Measurements from ENCODE around the gene OSMR. TPM values are rescaled to one million over a fixed set of nuclear protein-coding genes. Genes with fewer than 3 reads are reported as not detected.

OSMR gene
- polyA plus RNA-seq, 1 donor from 2014 or later = not detected

DNA sequence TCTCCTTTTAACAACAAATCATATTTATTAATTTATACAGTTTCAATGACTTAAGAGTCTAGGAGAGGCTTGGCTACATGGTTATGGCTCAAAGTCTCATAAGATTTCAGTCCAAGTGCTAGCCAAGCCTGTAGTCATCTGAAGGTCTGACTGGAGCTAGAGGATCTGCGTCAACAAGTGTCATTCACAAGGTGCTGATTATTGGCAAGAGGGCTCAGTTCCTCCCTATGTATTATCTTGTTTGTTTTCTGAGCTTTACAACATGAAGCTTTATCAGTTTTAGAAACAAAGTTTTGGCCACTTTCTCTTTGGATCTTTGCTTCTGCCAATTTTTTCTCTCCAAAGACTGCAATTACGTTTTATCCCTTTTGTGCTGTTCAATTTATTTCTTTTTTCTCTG is 133.7 kb downstream of the OSMR start:
- no peak overlapping the region for H3K27ac ChIP-seq (ENCODE audit: low read length)
- H3K36me3 ChIP-seq (ENCODE audit: insufficient read depth, low read length) = peaks cover 4% of the 10 kb centered on the region
- H4K20me1 ChIP-seq (ENCODE audit: insufficient read depth) = no peaks in the 10 kb centered on the region
- H3F3A ChIP-seq (ENCODE audit: insufficient read depth, low read length, poor library complexity, severe bottlenecking) = no peaks in the 10 kb centered on the region
- H3K27me3 ChIP-seq (ENCODE audit: insufficient read depth, low read depth, low read length) = no peaks in the 10 kb centered on the region
- H2AFZ ChIP-seq (ENCODE audit: low read depth, low read length) = no peak overlapping the region
- H3K4me3 ChIP-seq (ENCODE audit: low read length) = no peak overlapping the region
- H3K79me2 ChIP-seq (replicated peaks; ENCODE audit: insufficient read depth, low read length) = no peaks in the 10 kb centered on the region
- no peak overlapping the region for H3K9ac ChIP-seq (ENCODE audit: low read length)
- H3K9me3 ChIP-seq (ENCODE audit: low read length) = no peaks in the 10 kb centered on the region
- TF ChIP-seq, protein P1, sequence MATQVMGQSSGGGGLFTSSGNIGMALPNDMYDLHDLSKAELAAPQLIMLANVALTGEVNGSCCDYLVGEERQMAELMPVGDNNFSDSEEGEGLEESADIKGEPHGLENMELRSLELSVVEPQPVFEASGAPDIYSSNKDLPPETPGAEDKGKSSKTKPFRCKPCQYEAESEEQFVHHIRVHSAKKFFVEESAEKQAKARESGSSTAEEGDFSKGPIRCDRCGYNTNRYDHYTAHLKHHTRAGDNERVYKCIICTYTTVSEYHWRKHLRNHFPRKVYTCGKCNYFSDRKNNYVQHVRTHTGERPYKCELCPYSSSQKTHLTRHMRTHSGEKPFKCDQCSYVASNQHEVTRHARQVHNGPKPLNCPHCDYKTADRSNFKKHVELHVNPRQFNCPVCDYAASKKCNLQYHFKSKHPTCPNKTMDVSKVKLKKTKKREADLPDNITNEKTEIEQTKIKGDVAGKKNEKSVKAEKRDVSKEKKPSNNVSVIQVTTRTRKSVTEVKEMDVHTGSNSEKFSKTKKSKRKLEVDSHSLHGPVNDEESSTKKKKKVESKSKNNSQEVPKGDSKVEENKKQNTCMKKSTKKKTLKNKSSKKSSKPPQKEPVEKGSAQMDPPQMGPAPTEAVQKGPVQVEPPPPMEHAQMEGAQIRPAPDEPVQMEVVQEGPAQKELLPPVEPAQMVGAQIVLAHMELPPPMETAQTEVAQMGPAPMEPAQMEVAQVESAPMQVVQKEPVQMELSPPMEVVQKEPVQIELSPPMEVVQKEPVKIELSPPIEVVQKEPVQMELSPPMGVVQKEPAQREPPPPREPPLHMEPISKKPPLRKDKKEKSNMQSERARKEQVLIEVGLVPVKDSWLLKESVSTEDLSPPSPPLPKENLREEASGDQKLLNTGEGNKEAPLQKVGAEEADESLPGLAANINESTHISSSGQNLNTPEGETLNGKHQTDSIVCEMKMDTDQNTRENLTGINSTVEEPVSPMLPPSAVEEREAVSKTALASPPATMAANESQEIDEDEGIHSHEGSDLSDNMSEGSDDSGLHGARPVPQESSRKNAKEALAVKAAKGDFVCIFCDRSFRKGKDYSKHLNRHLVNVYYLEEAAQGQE (IDR thresholded peaks at IDR 0.05; ENCODE audit: borderline replicate concordance) = no peak
- TF ChIP-seq POLR2AphosphoS5 (IDR thresholded peaks at IDR 0.05) (no peak), MXI1 (conservative IDR thresholded peaks at IDR 0.05; ENCODE audit: poor library complexity, severe bottlenecking) (no peak)
- TF ChIP-seq, protein P2, sequence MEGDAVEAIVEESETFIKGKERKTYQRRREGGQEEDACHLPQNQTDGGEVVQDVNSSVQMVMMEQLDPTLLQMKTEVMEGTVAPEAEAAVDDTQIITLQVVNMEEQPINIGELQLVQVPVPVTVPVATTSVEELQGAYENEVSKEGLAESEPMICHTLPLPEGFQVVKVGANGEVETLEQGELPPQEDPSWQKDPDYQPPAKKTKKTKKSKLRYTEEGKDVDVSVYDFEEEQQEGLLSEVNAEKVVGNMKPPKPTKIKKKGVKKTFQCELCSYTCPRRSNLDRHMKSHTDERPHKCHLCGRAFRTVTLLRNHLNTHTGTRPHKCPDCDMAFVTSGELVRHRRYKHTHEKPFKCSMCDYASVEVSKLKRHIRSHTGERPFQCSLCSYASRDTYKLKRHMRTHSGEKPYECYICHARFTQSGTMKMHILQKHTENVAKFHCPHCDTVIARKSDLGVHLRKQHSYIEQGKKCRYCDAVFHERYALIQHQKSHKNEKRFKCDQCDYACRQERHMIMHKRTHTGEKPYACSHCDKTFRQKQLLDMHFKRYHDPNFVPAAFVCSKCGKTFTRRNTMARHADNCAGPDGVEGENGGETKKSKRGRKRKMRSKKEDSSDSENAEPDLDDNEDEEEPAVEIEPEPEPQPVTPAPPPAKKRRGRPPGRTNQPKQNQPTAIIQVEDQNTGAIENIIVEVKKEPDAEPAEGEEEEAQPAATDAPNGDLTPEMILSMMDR (IDR thresholded peaks at IDR 0.05; ENCODE audit: poor library complexity, severe bottlenecking) = no peak
- no peak overlapping the region for H3K4me2 ChIP-seq (ENCODE audit: low read length)
- no peaks in the 10 kb centered on the region for H3K9me2 ChIP-seq (ENCODE audit: insufficient read depth, low read length)

Other genes with a start within 250 kb of the OSMR start
- 12.9 and 16.1 TPM in 2 replicates for gene RICTOR, start 228.4 kb downstream of the OSMR start, polyA plus RNA-seq